AG08396 (cell line): Measurements from ENCODE around the gene RSPH3.
"Not testable (repeated sequence)": the region's sequence is repeated elsewhere in the genome, so short reads cannot be mapped to it uniquely, and the experiment has no call there.

ENCODE experiments used
- DNase-seq: peaks from one replicate; pipeline ENCODE4 v3.0.0; 2012; ENCODE audit warnings: low spot score, mixed read lengths

RSPH3 gene

DNA sequence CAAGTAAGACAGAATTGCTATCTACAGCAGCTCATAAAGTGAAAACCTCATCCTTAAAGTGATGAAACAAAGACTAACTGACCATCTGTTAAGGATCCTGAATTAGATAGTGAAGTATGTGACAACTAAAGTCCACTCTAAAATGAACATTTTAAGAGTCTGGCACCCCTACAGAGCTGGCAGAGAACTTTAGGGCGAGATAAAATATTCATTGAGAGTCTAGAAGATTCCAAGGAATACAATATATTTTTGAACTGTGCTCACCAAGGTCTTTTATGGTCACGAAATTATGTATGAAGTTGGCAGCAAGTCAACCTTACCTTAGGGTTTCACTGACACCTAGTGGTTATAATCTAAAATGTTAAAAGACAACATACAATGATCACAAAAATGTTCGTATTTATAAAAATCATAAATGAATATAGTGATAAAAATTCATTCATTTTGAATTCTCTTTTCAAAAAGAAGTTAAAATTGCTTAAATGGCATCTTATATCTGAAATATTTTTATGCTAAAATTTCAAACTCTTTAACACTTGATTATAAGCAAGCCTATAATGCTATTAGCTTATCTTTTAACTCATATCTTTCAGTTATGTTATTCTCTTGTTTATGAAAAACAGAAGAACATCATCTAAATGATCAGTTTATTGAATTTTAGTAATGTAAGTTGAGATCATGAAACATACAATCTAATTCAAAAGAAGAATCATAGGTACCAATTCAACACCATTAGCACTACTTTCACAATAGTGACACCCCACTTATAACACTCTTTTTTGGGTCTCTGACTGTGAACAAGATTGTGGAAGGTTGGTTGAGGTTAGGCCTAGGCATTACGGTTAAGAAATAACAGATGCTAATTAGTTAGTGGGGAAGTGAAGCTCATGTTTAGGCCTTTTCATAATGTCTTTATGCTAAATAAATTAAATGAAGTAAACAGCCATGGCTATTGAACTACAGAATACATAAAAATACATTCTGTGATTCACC, 27.5 kb downstream of the RSPH3 start:
- peak; percentile 26 for DNase-seq

DNA sequence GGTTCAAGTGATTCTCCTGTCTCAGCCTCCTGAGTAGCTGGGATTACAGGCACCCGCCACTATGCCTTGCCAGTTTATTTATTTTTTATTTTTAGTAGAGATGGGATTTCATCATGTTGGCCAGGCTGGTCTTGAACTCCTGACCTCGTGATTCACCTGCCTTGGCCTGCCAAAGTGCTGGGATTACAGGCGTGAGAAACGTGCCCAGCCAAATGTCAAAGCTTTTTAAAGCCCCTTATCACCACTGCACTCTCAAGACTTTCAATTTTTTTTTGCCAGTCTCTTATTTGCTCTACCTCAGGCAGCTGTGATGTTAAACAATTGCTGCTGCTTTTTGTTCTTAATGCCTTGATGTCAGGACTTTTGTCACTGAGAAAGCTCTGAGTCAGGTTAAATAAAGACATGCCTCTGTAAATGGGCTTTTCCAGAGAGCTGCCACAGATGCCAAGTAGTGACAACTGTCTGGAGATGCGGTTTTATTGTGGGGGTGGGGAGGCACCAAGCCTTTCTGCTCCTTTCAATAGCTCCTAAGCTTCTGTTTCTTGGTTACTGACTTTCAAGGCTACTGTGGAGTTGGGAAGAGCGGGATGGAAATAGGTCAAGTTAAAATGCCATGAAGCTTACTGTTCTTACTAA, 29.2 kb downstream of the RSPH3 start:
- no peak for DNase-seq

DNA sequence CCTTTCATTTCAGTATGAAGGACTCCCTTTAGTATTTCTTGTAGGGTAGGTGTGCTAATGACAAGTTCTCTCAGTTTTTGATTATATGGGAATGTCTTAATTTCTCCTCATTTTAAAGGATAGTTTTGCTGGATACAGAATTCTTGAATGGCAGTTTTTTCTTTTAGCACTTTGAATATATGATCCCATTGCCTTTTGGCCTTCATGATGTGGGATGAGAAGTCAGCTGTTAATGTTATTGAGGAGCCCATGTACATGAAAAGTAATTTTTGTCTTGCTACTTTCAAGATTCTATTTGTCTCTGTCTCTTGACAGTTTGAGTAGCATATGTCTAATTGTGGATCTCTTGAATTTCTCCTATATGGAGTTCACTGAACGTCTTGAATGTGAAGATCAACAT, 30.9 kb downstream of the RSPH3 start:
- no peak for DNase-seq

DNA sequence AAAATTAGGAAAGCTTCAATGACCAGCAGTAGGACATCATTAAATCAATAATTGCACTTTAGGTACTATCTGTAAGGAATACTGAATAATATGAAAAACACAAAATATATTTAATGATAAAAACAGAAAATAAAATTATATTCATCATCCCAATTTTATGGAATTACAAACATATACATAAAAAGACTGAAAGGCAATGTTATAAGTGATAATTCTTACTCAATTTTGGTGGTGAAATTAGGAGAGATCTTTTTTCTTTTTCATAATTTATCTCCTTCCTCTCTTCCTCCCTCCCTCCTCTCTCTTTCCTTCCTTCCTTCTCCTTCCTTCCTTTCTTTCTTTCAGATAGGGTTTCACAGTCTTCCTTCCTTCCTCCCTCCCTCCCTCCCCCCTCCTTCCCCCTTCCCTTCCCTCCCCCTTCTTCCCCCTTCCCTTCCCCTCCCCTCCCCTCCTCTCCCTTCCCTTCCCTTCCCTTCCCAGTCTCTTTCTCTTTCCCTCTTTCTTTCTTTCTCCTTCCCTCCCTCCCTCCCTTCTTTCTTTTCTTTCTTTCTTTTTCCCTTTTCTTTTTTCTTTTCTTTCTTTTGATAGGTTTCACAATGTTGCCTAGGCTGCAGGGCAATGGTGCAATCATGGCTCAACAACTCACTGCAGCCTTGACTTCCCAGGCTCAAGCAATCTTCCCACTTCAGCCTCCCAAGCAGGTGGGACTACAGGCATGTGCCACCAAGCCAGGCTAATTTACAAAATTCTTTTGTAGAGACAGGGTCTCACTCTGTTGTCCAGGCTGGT, 36.8 kb downstream of the RSPH3 start:
- no peak for DNase-seq

DNA sequence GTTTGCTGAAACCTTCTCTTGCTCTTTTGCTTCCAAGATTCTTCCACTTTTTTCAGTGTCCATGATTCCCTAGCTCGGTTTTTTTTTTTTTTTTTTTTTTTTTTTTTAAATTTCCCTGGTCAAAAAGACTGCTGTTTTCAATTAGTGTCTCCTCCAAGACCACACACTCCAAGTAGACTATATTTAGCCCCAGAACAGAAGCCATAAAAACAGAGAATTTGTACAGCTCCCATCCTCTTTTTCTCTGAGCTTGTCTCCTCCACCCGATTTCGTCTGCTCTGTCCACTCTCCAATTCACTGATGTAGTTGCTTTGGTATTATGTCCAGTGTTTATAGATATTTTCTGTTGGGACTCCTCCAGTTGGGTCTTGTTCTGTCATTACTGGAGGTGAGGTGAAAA, 37.6 kb downstream of the RSPH3 start:
- DNase-seq: no peak

DNA sequence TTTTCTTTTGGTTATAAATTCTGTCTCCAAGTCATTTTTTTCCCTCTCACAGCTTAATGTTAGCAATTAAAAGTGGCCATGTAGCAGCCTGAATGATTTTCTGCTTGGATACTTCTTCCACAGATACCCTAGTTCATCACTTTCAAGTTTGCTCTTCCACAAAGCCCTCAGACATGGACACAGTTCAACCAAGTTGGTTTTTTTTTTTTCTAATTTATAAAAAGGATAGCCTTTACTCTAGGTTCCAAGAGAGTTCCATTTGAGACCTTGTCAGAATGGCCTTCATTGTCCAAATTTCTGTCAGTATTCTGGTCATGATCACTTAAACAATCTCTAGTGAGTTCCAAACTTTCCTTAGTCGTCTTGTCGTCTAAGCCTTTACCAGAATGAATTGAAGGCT, 40.0 kb downstream of the RSPH3 start:
- no peak for DNase-seq

DNA sequence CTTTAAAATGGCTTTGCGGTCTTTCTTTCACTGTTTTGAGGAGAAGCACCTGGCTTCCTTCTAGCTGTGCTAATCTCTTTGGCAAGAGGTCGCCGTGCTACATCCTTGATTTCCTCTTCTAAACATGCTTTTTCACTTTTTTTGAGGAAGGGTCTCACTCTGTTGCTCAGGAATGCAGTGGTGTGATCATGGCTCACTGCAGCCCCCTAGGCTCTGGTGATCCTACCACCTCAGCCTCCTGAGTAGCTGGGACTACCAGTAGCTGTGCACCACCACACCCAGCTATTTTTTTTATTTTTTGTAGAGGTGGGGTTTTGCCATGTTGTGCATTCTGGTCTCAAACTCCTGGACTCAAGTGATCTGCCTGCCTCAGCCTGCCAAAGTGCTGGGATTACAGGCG, 40.5 kb downstream of the RSPH3 start:
- no peak for DNase-seq

DNA sequence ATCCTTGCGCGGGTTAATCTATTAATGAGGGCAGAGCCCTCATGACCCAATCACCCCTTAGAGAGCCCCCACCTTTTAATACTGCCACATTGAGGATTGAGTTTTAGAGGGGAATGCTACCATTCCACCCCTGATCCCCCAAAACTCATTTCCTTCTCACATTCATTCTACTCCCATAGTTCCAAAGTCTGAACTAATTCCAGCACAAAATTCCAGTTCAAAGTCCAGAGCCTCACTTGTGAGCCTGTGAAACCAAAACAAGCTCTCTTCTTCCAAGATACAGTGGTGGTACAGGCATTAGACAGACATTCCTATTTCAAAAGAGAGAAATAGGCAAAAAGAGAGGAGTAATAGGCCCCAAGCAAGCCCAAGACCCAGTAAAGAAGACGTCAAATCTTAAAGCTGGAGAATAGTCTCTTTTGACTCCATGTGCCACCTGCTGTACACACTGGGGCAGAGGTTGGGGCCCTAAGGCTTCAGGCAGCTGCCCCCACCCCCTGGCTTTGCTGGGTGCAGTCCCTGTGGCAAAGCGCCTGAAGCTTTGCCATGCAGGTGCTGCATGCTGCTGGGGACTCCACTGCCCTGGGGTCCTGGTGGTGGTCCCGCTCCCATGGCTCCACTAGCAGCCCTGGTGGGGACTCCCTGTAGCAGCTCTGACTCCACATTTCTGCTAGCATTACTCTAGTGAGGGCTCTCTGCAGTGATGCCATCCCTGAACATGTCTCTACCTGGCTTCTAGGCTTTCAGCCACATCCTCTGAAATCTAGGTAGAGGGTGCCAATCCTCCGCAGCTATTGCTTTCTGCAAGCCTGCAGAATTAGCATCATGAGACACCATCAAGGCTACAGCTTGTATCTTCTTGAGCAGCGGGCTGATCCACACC, 41.3 kb downstream of the RSPH3 start:
- DNase-seq: no peak

DNA sequence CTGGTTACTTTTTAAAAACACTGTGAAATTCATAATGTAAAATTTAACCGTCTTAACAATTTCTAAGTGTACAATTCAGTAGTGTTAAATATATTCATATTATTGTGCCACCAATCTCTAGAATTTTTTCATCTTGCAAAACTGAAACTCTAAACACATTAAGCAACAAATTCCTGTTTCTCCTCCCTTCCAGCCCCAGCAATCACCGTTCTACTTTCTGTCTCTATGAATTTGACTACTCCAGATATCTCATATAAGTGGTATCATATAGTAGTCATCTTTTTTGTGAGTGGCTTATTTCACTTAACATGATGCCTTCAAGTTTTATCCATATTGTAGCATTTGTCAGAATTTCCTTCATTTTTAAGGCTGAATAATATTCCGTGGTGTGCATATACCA, 44.7 kb downstream of the RSPH3 start:
- no peak for DNase-seq

DNA sequence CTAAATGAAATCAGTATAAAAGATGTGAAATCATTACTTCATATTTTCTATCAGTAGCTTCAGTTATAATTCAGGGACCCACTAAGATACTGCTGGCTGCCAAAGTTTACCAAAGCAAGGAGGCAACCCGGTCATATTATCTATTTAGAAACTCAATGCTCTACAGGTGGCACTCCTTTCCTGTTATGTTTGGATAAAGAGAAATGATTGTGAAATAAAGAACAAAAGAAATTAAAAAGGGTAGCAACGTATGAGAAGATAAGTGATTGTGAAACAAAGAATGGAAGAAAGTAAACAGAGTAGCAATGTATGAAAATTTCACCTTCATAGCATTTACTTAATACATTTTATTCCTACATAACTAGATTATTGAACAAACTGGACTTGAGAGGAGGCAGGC, 45.2 kb downstream of the RSPH3 start:
- DNase-seq: no peak

DNA sequence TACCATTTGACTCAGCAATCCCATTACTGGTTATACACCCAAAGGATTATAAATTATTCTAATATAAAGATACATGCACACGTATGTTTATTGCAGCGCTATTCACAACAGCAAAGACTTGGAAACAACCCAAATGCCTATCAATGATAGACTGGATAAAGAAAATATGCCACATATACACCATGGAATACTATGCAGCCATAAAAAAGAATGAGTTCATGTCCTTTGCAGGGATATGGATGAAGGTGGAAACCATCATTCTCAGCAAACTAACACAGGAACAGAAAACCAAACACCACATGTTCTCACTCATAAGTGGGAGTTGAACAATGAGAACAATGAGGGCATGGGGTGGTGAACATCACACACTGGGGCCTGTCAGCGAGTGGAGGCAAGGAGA, 48.0 kb downstream of the RSPH3 start:
- not testable (repeated sequence) for DNase-seq

DNA sequence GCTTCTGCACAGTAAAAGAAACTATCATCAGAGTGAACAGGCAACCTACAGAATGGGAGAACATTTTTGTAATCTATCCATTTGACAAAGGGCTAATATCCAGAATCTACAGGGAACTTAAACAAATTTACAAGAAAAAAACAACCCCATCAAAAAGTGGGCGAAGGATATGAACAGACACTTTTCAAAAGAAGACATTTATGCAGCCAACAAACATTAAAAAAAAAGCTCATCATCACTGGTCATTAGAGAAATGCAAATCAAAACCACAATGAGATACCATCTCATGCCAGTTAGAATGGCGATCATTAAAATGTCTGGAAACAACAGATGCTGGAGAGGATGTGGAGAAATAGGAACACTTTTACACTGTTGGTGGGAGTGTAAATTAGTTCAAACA, 48.4 kb downstream of the RSPH3 start:
- DNase-seq: not testable (repeated sequence)

DNA sequence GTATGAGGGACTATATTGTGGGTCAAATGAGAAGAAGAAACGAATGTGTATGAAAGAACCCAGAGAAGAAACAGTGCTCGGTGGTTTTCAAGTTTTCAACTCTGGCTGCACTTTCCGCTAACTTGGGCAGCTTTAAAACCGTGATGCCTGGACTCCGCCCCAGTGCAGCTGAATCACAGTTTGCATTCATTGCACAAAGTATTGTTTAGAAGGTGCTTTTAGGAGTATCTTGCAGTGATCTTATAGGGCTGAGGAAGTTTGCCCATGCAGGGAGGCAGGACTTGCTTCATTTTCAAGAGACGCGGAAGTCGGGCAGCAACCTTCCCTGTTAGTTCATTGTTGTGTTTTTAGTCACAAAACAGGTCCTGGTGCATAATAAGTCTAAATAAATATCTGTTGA, 52.7 kb downstream of the RSPH3 start:
- no peak for DNase-seq

DNA sequence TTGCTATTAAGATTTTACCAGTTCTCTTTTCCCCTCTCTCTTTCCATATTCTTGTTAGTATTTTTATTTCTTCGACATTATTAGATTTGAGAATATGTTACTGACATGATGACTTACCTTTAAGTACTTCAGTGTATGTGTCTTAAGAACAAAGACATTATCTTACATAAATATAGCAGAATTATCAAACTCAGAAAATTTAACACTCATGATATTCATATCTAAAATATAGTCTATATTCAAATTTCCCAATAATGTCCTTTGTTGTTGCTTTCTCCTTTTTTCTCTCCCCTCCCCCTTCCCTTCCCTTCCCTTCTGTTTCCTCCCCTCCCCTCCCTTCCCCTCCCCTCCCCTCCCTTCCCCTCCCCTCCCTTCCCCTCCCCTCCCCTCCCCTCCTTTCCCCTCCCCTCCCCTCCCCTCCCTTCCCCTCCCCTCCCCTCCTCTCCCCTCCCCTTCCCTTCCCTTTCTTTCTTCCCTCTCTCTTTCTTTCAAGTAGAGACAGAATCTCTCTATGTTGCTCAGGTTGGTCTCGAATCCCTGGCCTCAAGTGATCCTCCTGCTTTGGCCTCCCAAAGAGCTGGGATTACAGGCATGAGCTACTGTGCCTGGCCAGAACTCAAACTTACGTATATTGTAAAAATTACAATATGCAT, 56.5 kb downstream of the RSPH3 start:
- DNase-seq: no peak

DNA sequence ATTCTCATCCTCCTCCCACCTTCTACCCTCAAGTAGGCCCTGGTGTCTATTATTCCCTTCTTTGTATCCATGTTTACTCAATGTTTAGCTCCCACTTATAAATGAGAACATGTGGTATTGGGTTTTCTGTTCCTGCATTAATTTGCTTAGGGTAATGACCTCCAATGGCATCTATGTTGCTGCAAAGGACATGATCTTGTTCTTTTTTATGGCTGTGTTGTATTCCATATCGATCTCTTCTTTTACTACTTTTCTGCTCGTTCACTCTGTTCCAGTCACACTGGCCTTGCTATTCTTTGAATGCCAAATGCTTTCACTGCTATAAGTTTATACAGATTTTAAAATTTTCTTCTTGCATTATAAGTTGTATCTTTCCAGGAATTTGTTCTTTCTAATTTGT, 57.7 kb downstream of the RSPH3 start:
- DNase-seq: no peak

DNA sequence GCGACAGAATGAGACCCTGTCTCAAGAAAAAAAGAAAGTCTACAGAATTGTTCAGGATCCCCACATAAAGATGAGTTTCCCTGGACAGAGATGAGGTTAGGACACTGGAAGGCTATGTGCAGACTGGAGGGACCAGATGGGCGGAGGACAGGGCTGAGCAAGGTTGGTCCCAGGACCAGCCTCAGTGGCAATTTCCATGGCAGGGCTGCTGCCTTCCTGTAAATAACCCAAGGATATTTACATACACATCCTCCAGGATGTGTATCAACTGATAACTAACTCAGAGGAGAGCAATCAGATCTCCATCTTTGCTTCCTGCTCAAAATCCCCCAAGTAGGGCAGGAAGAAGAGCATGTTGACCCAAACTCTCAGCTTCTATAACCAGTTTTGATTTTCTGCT, 58.8 kb downstream of the RSPH3 start:
- DNase-seq: no peak

DNA sequence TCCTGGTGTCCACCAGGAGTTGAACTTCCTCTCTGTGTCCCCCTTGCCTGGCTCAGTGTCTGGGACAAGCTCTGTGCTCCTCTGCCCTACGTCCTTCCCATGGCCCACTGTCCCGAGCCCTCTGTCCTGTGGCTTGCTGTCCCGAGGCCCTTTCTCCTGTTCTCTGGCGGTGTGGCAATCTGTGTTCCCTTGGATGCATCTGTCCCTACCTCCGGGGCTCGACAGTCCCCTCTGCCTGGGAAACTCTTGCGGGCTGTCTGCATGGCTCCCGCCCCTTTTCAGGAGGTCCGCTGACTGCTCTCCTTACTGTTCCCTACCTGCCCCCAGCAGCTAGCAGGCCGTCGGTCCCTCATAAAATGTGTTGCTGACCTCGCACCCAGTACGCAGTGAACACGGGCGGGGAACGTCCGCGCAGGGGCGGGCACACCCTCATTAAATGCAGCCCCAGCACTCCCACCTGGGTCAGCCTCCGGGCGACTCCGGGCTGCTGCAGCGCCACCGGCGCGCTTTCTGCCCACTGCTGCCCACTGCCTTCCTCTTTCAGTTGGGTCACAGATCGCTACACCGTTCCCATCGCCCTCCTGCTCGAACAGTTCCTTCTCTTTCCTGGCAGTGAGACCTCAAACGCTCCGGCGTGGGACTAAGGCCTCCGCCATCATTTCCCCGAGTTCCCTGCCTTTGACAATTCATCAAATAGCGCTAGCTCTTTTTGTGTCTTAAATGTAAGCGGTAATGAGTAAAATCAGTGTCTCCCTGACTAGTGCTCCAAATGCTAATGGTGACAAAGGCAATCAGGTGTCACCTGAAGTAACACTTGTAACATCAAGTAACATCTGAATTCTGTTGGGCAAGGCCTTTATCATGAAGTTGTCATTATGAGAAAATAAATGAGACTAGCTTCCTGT, 60.5 kb downstream of the RSPH3 start:
- no peak for DNase-seq

DNA sequence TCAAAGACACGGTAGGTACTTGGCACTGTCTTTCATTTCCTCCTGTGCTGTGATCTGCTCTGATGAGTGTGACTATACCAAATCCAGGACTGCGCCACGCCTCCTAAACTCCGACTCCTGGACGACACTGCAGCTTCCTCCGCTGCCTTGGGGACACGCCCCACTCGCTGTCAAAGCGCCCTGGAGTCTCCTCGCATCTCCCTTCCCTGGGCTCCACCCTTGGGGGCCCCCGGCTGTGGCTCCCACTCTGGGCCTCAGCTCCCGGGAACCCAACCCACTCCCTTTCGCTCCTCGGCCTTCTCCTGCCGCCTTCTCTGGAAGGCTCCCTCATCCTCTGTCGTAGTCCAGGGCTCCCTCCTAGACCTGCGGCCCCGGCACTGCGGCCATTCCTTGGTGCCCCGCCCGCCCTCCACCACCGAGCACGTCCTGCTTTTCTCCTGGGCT, 61.2 kb downstream of the RSPH3 start:
- no peak for DNase-seq

DNA sequence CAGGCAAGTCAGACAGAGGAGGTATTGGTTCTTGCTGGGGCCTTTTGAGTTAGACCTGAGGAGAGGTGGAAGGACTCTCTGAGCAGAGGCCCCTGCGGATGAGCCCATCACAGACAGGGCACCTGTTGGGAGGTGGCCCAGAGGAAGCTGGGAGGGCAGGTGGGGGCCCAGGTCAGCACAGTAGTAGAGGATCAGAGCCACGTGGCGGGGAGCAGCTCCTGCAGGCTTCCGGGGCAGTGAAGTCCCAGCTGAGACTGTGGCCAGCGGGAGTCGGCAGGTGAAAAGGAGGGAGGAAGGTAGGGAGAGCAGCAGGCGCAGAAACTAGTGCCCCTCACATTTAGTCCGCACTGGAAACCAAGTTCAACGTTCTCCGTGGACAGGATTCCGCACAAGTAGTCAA, 61.8 kb downstream of the RSPH3 start:
- DNase-seq: no peak

DNA sequence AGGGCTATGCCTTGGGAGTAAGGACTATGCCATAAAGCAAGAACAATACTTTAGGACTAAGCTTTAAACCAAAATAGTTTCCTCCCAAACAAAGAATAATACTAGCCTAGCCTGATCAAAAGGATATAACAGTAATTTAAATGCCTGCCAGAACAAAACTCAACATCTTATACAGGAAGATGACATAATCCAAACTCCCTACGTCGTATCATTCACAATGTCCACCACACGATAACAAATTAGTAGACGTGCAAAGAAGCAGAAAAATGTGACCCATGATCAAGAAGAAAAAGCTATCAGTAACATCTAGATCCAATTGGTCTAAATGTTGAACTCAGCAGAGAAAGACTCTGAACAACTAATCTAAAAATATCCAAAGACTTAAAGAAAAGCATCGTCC, 65.8 kb downstream of the RSPH3 start:
- no peak for DNase-seq
